ENCODE data around the gene BCOR.

The BCOR gene

DNA sequence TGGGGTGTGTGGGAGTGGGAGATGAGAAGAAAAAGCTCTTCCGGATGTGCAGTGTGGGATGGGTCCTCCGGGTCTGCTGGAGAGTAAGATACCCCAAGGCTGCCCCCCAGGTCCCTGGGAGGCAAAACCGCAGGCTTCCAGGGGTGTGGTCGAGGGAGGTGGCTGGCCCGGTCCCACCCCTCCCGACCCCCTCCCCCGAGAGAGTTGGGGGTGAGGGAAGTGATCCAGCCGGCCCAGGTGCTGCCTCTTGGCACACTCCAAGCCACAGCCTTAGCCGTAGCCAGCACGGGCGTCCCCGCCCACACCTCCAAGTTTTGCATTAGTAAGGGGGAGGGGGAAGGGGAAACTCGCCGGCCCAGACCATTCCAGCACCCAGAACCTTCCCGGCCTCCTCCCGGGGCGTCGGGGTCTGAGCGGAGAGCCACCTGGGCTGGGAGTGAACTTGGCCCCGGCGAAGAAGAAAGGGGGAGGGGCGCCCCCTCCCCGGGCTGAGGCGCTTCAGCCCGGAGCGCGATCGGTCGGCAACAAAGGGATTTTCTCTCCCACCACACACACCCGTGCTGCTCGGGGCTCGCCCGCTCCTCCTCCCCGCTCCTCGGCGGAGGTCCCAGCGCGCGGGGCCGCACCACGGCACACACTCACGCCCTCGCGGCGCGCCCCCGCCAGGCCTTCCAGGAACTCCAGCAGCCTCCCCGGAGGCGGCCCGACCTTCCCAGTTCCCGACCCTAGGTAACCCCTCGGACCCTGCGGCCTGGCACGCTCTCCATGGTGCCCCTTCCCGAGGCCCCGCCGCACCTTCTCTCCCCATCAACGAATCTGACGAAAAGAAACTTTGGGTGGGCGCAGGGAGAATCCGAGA lies 14.4 kb downstream of the BCOR start:
- peak; percentile 18 for DNase-seq

DNA sequence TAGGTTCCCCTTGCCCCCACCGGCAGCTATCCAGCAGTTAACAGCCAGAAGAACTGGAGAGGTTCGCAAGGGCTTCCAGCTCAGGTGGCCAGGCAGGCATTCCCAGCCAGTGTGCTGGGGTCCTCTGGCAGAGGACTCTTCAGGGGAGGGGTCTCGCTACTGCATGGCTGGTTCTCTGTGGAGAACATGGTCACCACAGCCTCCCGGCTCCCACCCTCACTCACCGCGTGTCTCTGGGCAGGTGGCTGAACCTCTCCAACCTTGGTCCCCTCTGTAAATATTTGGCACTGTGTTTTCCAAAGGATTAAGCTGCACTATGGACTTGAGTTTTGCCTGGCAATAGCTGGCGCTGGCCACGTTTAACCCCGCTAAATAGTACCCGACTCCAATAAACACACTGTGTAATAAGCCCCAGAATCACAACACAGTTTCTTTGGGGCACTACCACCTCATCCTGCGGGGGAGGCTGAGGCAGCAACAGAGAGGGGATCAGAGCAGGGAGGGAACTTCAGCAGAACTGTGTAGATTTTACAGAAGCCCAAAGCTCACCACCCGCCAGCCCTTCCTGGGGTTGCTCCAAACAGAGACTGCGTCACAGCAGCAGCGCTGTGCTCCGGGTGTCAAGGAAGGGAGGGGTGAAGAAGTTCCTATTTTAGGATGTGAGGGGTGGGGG lies 15.2 kb downstream of the BCOR start:
- DNase-seq = no peak

DNA sequence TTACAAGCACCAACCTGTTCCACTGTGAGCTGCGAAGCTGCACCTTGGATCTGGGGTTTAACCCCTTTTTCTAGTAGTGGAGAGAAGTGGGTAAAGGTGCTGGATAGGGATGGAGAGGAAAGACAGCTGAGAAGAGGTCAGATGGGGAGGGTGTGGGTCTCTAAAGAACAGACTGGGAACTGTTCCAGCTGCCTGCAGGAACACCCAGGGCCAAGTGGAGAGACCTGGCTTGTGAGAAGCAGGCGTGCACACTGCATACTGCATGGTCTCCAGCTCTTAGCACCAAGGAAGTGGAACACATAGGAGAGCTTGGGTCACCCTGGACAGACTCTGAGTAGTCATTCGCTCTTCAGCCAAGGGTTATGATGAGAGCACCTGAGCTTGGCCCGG lies 16.1 kb downstream of the BCOR start:
- peak; percentile 17 for DNase-seq

DNA sequence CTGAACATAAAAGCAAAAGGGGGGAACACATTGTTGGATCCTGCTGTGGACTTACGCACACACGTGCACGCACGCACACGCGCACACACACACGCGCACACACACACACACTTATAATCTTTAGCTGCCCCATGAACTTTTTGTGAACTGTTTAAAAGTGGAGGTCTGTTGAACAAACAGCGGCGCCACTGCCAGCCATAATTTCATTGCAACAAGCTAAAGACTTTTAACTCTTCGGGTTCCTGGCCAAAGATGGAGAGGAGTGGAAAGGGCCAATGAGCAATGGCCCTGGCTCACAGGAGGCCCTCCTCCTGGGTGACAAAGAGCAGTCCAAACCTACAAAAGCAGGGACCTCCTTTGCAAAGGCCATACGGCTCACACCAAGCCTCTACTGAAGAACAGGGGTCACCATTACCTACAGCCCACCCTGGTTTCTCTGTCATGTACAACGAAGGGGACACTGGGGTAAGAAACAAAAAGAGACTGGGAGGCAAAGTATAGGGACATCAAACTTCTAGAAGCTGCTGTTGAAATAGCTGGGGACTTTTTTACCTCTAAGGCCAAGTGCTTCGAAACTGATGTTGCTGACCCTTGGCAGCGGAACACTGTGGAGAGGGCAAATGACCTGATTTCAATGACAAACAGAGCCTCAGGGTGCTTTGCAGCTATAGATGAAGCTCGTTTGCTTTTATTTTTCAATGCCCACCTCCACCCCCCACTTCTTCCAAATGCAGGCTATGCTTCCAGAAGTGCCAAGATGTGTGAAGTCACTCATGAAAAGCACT lies 16.7 kb downstream of the BCOR start:
- DNase-seq = no peak

DNA sequence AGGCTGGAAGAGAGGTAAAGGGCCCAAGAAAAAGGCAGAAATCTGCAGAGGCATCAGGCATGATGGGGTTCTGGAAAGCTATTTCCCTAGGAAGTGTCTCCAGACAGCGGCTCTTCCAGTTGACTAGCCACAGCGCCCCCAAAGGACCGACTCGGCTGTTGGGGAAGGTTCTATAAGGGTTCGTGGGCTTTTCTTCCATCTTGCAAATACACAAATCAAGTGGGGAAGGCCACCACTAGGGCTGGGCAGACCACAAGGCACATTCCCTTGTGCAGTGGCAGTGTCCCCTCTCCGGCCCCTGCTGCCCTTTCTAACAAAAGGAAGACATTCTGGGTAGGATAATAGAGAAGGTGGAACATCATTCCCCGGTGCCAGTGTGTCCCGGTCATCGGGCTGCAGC lies 18.2 kb downstream of the BCOR start:
- DNase-seq = no peak

DNA sequence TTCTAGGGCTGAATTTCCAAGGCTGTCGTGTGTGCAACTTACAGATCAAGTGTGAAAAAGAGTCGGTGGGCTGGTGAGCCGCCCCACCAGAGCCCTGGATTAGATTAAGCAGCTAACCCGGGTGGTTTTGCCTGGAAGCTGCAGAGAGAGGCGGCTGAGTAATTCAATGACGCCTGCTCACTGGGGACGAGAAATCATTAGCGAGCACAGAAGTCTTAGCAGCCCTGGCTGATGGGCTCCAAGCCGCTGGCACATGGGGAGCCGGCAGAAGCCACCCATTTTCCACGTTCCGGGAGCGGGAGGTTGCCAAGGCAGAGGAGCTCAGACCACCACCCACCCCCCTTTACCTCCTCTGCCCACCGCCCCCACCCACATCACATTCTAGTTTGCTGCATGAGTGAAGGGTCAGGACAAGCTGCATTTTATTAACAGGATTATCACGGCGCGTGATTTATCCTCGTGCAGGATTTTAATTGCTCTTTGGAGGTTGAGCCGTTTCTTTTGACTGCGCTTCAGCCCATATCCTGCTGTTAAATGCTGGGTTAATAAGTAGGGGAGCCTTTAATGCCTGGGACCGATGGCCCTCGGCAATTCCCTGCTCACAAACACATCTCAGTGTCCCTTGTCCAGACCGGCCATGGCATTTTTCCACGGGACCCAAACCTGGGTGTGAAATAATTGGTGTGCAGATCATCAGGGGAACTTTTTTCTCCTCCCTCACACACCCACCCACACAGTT lies 19.1 kb downstream of the BCOR start:
- no peak for DNase-seq

DNA sequence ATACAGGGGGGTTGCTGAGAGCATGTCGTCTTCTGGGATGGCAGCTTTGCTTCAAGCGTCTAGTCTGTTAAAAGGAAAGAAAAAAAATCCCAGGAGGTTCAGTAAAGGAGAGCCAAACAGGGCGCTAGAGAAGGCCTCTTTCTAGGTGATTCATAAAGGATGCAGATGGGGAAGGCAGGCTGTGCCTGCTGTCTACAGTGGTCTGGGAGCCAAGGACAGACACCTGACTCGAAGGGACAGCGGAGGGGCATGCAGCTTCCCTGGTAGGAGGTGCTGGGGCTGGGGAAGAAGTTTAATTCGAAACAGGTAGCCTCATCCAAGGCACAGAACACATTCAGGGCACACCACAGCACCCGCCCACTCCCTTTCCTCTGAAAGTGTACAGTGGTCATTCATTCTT lies 19.9 kb downstream of the BCOR start:
- DNase-seq = no peak

DNA sequence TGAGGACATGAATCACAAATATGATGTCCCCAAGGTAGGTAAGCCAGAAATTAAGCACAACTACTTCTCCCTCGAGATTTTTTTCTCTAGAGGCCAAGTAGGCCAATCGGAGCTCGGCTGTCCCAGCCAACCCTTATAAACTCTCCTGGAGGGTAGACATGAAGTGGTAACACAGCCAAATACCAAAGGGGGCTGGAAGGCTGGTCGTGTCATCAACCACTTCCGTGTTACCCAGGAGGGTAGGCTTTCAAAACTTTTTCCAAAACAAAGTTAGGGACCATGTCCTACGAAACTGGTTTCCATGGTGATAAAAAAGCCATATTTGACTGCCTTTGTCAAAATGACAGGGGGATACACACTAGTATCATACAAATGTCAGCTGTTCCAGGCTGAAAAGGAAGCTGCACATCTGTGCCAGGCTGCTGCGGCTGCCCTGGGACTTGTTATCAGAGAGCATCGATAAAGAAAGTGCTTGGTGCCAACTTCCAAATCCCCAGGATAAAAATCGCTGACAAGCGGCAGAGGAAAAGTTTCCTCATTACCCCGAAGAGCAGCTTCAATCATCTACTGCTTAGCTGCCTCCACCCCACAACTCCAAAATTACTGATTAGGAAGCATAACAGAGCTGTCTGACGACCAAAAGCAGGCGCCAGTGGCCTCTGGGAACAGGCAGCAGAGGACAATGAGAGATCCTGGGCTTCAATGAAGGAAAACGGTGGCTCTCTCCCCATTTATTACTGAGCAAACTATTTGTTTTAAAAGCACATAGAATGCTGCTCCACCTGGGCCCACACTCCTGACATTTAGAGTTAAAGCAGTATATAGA lies 20.8 kb downstream of the BCOR start:
- no peak for DNase-seq

DNA sequence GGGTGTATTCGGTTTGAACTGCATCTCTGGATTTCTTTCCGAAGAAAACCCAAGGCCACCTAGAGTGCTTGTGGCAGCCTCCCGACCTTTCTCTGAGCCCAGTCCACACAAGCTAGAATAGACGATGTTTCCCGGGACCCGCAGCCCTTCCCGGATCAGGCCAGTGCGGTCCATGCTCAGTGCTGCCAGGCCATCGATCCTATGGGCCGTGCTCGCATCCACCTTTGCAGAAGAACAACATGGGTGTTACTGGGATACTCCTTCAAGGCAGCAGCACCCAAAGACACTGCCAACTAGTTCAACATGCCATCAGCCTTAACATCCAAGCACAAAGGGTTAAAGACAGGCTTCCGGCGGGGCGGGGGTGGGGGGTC lies 22.8 kb downstream of the BCOR start:
- DNase-seq = no peak

DNA sequence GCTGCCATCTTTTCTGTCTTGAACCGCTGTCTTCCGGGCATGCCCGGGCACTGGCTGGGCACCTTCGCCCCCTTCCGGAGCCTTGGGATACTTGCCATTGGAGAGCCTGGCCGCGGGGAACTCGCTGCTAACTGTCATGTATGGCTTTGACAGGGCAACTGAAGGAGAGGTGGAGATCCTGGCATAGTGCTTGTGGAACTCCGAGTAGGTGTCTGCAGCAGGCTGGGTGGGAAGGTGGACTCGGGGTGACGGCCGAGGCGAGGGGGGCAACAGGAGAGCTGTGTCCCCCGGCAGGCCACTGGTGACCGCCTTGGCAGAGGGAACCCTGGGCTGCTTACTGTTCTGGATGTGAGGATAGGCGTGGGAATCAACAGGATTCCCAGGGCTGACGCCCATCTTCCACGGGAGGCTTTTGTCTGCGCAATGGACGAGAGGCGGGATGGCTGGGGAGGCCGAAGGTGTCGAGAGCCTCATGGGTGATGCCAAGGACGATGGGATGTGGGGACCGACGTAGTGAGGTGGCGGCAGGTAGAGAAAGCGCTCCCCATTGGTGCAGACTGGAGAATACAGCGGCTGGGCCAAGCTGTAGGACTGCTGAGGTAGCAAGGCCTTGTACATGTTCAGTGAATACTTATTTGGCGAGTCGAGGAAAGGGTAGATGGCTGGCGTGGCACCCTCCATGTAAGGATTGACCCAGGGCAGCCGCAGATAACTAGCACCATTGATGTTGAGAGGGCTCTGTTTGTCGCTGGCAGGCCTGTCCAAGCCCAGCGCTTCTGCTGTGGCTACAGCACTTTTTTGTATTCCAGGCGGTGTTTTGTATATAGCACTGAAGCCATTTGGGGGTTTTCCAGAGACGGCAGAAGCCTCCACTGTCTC lies 23.4 kb downstream of the BCOR start:
- no peak for DNase-seq

DNA sequence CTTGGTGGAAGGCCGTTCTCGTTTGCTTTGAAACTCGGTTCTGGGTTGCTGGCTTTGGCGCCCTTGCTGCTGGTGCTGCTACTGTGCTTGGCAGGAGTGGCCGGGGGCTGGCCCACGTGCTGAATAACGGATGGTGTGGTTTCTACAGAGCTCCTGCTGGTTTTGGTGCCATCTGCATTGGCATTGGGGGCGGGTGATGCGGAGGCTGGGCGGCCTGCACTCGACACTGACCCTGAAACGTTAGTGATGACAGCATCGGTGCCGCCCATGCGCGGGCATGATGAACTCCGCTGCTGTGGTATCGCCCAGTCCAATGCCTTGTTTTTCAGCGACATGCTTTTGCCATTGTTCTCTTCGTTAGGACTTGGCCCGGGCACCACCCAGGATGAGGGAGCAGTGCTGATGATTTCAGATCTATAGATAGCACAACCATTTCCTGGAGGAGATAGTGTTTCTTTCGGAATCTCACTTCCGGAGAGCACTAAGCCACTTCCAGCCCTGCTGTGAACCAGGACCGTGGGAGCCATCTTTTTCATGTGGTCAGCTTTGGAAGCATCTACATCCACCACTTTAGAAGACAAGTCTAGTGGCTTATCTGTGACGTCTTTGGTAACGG lies 24.2 kb downstream of the BCOR start:
- DNase-seq = no peak

DNA sequence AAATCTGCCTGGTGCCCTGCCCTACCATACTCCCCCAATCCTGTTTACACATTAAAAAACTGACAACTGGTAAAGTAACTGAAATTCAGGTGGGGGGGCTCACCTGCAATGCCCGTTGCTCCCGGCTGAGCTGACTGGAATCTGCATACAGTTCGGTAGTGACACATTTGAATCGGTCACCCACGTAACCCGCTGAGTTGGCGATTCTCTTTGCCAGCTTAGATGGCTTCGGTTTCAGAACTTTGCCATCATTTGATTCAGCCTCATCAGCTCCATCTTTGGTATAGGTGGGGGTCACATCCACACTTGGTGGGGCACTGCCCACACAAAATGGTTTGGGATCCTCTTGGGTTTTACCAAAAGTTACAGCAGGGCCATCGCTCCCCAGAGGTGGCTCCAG lies 25.5 kb downstream of the BCOR start:
- DNase-seq = no peak

DNA sequence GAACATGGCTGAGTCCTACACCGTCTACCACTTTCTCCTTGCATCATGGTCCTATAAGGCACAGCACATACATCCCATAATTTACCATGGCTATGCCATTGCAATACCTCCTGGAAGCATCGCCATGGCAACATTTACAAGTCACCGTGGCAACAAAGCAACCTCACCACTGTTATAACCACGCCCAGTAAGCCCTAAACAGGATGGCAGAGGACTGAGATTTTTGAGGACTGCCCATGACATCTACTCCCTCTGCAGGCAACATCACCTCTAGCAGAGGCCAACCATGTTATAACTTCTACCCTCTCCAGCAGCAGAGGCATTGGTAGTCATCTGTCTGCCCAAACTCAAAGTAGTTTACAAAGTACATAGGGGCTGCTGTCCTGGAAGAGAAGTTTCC lies 29.7 kb downstream of the BCOR start:
- peak; percentile 15 for DNase-seq

DNA sequence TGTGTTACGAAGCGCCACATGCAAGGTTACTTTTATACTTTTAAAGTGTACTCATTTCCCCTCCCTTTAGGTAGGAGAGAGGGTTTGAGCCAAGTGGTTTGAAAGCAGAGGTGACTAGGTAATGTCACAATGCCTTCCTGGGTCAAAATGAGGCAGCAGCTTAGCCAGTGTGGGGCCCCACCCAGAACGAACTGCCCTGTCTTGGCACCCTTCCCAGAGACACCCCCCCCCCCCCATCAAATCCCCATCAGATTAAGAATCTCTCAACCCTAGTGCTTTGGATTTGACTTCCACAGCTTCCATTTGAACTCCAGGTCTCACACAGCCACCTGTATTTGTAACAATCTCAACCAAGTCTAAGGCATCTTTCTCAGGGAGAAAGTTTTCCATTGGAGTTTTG lies 31.1 kb downstream of the BCOR start:
- DNase-seq = no peak

DNA sequence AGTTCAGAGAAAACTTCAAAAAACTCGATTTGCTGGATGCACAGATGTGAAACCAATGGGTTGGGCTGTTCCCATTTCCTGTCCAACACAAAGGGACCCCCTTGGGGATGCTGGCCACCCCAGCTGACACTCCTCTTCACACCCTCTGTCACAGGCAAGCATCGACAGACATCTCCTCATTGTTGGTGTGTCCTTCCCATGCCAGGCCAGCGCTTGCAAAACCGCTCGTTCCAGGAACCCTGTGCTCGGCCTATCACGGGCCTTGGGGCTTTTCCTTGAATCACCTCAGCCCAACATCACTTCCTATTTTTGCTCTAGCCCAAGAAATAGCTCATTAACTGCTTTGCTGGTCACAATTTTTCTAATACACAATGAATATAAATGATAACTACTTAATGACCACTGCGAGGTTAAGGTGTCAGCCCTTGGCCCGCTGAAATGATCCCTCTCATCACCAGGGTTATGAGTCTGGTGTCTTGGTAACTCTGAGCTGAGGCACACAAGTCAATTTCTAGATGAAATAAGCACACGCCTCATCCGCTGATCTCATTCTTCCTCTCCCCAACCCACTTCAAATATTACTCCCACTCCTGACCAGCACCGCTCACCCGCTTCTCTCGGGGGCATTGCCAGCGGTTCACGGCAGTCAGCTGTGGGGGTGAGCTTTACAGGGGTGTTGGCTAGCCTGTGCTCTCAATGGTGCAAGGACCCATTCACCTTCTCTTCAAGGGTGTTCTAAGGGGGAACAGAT lies 32.3 kb downstream of the BCOR start:
- DNase-seq = no peak

DNA sequence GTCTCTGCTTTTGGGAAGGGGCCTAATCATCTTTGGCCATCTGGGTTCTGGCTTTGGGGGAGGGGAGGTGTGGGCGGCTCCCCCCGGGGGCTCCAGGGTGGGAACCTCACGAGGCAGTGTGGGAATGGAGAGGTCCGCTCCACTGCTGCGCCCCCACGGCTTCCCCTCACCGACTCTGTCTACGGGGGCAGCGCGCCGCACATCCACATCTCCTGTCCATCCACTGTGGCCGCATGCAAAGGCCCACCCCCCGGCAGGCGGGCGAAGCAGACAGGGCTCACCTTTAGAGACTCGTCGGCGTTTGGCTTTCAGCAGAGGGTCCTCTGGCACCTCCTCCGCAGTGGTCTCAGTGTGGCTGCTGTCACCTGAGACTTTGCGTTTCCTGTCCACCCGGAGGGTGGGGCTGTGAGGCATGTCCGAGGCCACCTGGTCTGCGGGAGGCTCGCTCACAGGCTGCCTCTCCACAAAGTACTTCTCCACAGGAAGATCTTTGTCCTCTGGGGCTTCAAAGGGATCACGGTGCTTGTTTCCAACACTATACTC lies 33.6 kb downstream of the BCOR start:
- peak; percentile 74 for DNase-seq

DNA sequence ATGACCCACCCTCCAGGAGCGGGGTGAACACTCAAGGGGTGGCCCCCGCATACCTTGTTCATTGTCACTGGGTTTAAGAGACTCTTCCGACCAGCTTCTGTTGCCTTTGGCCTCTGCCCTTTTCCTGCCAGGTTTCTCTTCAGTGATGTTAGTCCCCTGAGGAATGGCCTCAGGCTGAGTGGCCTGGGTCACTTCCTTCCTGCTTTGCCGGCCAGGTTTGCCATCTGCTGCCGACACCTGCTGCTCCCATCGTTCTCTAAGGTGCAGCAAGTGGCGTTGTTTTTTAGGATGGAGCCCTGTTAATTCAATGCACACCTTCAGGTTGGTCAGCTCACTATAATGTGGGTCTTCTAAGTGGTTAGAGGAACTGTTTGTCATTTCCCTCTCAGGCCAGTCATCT lies 34.2 kb downstream of the BCOR start:
- peak; percentile 36 for DNase-seq

DNA sequence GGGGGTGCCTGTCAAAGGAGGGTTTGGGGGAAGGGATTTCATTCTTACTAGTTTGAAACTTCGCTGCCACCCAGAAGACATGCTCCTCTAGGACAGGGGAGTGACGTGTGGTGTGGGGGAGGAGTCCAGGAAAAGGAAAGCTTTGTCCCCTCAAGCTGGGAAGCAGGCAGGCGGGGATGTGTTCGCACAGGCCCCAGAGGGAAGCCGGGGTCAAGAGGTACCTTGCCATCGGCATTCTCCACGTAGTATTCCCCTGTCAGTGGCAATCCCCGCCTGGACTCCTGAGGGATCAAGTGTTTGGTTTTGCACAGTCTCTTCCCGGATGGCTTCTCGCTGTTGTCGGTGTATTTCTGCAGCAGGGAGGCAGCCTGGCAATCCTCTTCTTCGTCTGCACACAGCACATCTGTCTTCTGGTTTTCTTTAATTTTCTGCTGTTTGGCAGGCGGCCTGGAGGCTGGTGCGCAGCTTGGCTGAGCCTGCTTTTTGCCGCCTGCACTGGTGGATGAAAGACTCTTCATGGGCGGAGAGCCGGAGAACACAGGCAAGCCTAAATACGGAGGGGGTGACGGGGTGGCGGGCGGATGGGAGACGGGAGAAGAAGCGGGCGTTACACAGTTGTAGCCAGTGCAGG lies 35.1 kb downstream of the BCOR start:
- DNase-seq = peak; percentile 12

DNA sequence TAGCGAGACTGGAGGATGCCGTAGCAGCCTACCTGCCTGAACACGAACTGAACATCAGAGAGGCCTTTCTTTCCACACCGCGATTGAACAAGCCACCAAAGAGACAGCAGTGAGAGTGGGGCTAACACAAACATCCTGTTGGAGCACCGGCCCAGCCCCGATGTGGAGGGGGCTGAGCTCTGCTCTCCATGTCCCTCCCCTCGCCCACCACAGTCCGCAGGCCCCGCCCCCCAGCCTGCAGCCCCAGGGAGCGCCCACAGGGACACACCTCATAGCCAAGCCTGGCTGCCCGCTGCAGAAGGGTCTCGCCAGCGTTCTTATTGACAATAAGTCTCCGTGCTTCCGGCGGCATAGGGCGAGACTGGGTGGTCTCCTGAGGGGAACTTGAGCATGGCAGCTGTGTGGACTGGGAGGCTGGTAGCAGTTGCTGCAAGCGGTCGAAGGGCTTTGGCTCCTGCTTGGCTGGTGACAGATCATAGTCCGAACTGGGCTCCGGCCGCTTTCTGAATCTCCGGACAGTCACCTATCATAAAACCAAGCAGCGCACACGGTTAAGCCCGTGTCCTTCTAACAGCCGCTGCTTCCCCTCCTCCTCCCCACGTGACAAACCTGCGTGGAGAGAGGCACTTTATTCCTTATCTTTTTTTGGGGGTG lies 35.8 kb downstream of the BCOR start:
- DNase-seq = peak; percentile 16

Data from NCI-H510A treated with DMSO at 0.1 percent for 48 hours (cell line).